ENCODE measurements around the gene SOX18.
A peak's percentile ranks its signal among the peaks of the same experiment; 100 is the strongest.

SOX18 gene

DNA sequence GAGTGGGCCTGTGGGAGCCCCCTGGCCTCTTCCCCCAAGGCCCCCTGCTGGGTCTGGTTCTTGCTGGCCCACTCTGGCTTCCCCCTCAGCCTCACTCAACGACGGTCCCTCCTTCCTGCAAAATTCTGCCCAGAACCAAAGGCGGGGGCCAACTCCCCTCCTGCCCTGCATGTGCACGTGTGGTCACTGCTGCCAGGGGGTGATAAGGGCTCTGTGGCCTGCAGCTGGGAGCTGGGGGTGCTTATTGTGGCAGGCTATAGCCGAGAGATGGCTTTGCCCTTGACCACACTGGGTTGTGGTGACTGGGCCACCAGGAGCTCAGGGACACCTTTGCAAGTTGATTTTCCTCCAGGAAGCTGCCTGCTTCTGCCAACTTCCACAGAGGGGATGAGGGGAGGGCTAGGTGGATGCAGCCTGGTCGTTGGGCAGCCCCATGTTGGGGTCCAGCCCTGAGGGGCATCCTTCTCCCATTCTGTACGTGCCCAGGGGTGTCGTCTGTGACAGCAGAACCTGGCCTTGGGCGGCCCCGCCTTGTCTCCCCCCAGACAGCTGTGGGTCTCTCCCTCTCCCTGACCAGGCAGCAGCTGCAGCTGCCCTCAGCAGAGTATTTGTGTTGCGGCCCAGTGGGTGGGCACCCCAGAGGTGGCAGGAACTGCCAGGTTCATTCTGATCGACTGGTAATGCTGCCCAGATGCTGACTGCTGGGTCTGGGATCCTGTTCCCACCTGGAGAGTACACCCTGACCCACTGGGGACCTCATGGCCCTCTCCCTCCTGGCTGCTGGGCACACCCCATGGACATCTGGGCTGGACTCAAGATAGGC is 19.2 kb upstream of the SOX18 start:
- Mint-ChIP-seq H3K4me3 (no peak overlapping the region), H3K4me1 (peaks cover 64% of the 10 kb centered on the region), H3K27me3 (no peaks in the 10 kb centered on the region), H3K27ac (peak overlapping the region; percentile 79), H3K36me3 (peaks cover 5% of the 10 kb centered on the region), H3K9me3 (no peaks in the 10 kb centered on the region)
- CTCF ChIA-PET: interaction anchor here (1.6 kb wide), 1 partner anchor 15 kb away, joined by 7 read pairs; the partner anchor contains the start of gene LKAAEAR1
- DNase-seq: no peak

GRCh38 chr20:64067733-64068307 is 18.4 kb upstream of the SOX18 start:
- CTCF ChIA-PET: no interaction called here
- Mint-ChIP-seq H3K36me3 (peaks cover 2% of the 10 kb centered on the region), H3K9me3 (no peaks in the 10 kb centered on the region), H3K4me1 (peaks cover 60% of the 10 kb centered on the region), H3K27ac (peak overlapping the region; percentile 24), H3K4me3 (no peak overlapping the region), H3K27me3 (no peaks in the 10 kb centered on the region)
- DNase-seq: no peak

DNA sequence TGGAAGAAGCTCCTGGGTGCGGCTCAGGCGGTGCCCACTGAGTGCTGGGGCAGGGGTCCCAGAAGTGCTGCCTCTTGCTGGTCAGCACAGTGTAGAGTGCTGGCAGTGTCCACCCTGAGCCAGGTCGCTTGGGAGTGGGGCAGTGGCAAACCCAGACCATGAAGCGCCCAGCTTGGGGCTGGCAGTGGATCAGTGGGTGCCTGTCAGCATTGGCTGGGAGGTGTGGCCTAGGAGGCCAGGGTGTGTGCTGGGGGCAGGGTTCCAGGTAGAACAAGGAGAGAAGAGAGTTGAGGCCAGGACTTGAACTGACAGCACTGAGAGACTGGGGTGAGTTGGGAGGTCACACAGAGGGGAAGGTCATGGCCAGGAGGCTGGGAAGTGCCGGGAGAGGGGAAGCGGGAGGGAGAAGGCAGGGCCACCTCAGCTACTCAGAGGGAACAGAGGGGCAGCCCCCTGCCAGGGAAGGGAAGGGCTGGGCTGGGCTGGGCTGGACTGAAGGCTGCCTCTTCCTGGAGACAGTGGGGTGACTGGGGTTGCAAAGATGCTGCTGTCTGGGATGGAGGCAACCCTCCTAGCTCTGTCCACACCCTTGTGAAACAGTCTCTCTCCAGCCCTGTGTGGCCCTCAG is 17.7 kb upstream of the SOX18 start:
- H3K4me3 Mint-ChIP-seq: peak overlapping the region; percentile 12
- peak overlapping the region; percentile 72 for H3K27ac Mint-ChIP-seq
- H3K4me1 Mint-ChIP-seq: peaks cover 57% of the 10 kb centered on the region
- DNase-seq: no peak
- no peaks in the 10 kb centered on the region for H3K27me3 Mint-ChIP-seq
- peaks cover under 1% of the 10 kb centered on the region for H3K36me3 Mint-ChIP-seq
- H3K9me3 Mint-ChIP-seq: no peaks in the 10 kb centered on the region
- CTCF ChIA-PET: no interaction called here

DNA sequence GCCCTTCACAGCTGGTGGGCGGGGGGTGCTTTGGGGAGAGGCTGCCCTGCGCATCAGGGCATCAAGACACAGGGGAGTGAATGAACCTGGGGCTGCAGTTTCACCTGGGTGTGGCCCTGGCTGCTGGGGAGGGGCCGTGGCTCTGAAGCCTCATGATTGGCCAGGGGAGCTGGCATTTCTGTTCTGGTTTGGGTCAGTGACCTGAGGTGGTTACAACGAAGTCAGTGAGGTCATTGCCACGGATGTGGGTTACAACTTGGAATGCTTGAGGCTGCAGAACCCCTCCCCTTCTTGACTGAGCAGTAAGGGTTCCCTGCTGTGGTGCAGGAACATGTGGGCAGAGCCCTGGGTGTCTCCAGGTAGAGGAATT is 16.5 kb upstream of the SOX18 start:
- CTCF ChIA-PET: interaction anchor here (1.1 kb wide), 1 partner anchor 27 kb away, joined by 4 read pairs; no protein-coding TSS in a partner anchor
- peak overlapping the region; percentile 58 for H3K4me3 Mint-ChIP-seq
- no peaks in the 10 kb centered on the region for H3K9me3 Mint-ChIP-seq
- no peaks in the 10 kb centered on the region for H3K36me3 Mint-ChIP-seq
- H3K27ac Mint-ChIP-seq: peak overlapping the region; percentile 90
- peak; percentile 85 for DNase-seq
- H3K4me1 Mint-ChIP-seq: peaks cover 60% of the 10 kb centered on the region
- H3K27me3 Mint-ChIP-seq: no peaks in the 10 kb centered on the region

GRCh38 chr20:64065062-64065973 is 15.9 kb upstream of the SOX18 start:
- H3K9me3 Mint-ChIP-seq: no peaks in the 10 kb centered on the region
- CTCF ChIA-PET: interaction anchor here (1.1 kb wide), 1 partner anchor 26 kb away, joined by 4 read pairs; no protein-coding TSS in a partner anchor
- H3K36me3 Mint-ChIP-seq: no peaks in the 10 kb centered on the region
- H3K27ac Mint-ChIP-seq: peak overlapping the region; percentile 90
- H3K4me3 Mint-ChIP-seq: peak overlapping the region; percentile 58
- peaks cover under 1% of the 10 kb centered on the region for H3K27me3 Mint-ChIP-seq
- peaks cover 60% of the 10 kb centered on the region for H3K4me1 Mint-ChIP-seq
- DNase-seq: peak; percentile 54

- H3K4me3 Mint-ChIP-seq: peak overlapping the region; percentile 86
- H3K4me1 Mint-ChIP-seq: peaks cover 62% of the 10 kb centered on the region
- DNase-seq: no peak
- CTCF ChIA-PET: no interaction called here
- H3K36me3 Mint-ChIP-seq: no peaks in the 10 kb centered on the region
- H3K27me3 Mint-ChIP-seq: peaks cover 11% of the 10 kb centered on the region
- no peaks in the 10 kb centered on the region for H3K9me3 Mint-ChIP-seq
- H3K27ac Mint-ChIP-seq: peak overlapping the region; percentile 58
These were observed 14.8 kb upstream of the SOX18 start for GRCh38 chr20:64064145-64064698.

- Mint-ChIP-seq H3K4me1 (peaks cover 61% of the 10 kb centered on the region), H3K9me3 (no peaks in the 10 kb centered on the region), H3K36me3 (no peaks in the 10 kb centered on the region), H3K27ac (peak overlapping the region; percentile 58), H3K4me3 (peak overlapping the region; percentile 86), H3K27me3 (peaks cover 15% of the 10 kb centered on the region)
- CTCF ChIA-PET: interaction anchor here (3.6 kb wide), 1 partner anchor 25 kb away, joined by 17 read pairs; no protein-coding TSS in a partner anchor
- DNase-seq: peak; percentile 50
These were observed 14.1 kb upstream of the SOX18 start for GRCh38 chr20:64063389-64064144.

- H3K4me3 Mint-ChIP-seq: peak within 1 kb of the TSS; percentile 86
- DNase-seq: peak; percentile 97
- peaks cover 62% of the 10 kb centered on the region for H3K4me1 Mint-ChIP-seq
- no peaks in the 10 kb centered on the region for H3K36me3 Mint-ChIP-seq
- CTCF ChIA-PET: interaction anchor here (3.6 kb wide), 1 partner anchor 24 kb away, joined by 17 read pairs; no protein-coding TSS in a partner anchor
- H3K9me3 Mint-ChIP-seq: no peaks in the 10 kb centered on the region
- peaks cover 22% of the 10 kb centered on the region for H3K27me3 Mint-ChIP-seq
- H3K27ac Mint-ChIP-seq: peak within 1 kb of the TSS; percentile 58
These were observed 13.4 kb upstream of the SOX18 start, which contains the start of gene TCEA2 for GRCh38 chr20:64062596-64063388. Gene TCEA2 (plus strand): TSS chr20:64063198. CDS start chr20:64063313, 115 bp downstream.

DNA sequence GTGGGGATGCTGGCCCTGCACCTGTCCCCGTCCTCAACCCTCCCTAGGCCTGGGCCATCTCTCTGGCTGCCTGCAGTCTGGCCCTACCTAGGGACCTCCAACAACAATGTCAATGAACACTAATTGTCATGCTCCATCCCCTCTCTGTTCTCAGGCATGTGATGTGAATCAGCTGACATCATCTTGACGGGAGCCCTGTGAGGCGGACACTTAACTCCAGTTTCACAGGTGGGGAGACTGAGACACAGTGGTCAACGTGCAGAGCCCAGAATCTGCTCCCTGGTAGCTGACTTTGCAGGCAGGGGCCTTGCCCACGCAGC is 12.8 kb upstream of the SOX18 start:
- Mint-ChIP-seq H3K27me3 (peaks cover 25% of the 10 kb centered on the region), H3K4me1 (peaks cover 62% of the 10 kb centered on the region), H3K9me3 (no peaks in the 10 kb centered on the region), H3K4me3 (peak overlapping the region; percentile 86), H3K27ac (peak overlapping the region; percentile 45), H3K36me3 (peaks cover 1% of the 10 kb centered on the region)
- DNase-seq: no peak
- CTCF ChIA-PET: interaction anchor here (3.6 kb wide), 1 partner anchor 23 kb away, joined by 17 read pairs; no protein-coding TSS in a partner anchor

DNA sequence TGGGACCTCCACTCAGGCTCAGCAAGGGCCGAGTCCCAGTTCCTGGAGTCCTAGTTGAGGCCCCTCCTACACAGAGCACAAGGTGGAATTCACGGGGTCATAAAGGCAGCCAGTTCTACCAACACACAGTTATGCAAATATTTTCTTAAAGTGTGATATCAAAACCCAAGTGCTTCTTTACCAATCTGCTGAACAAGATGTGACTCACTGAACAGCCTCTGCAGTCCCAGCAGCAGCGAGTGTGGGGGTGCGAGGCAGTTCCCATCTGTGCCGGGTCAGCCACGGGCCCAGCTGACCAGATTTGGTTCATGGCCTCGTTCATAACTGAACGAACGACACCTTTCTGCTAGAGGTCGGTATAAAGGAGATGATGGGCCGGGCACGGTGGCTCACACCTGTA is 9.1 kb upstream of the SOX18 start:
- peaks cover 41% of the 10 kb centered on the region for H3K4me1 Mint-ChIP-seq
- H3K9me3 Mint-ChIP-seq: no peaks in the 10 kb centered on the region
- no peak for DNase-seq
- H3K4me3 Mint-ChIP-seq: peak overlapping the region; percentile 76
- peaks cover 2% of the 10 kb centered on the region for H3K36me3 Mint-ChIP-seq
- H3K27ac Mint-ChIP-seq: no peak overlapping the region
- H3K27me3 Mint-ChIP-seq: peaks cover 33% of the 10 kb centered on the region
- CTCF ChIA-PET: interaction anchor here (1.7 to 2.8 kb wide), 2 partner anchors 20 to 78 kb away, joined by 7 to 16 read pairs; partner anchors contain the start of genes PRPF6 and SAMD10

DNA sequence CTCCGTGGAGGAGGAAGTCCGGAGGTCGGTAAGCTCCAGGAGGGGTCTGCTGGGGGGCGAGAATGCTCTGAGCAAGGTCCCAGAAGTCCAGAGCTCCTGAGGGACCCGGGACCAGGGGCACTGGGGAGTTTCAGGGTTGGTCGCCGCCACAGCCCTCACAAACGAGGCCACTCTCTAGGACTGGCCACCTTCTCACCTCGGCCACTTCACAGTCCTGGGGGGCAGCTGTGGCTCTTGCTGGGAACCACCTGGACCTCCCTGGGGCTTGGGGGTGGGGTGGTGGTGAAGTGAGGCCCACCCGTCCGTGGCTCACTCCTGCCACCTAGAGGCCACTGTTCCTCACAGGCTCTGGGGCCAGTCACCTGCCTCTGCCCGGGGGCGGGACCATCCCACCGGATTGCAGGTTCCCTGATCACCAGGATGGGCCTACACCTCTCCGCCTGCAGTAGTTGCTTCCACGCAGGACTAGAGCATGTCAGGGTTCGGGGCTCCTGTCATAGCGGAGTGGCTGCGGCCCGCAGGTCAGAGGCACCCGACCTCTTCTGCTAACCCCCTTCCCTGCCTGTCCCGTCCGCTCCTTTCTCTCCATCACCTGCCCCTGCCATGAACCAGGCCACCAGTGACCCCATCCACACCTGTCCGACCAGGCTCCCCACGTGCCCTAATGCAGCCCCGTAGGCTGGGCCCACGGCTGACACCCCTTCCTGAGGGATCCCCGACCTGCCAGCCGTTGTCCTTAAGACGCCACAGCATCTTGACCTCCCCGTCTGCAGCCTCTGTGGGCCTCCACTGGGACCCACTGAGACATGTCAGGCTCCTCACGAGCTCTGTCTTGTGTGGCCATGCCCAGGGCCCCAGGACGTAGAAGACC is 8.4 kb upstream of the SOX18 start:
- H3K36me3 Mint-ChIP-seq: peaks cover 2% of the 10 kb centered on the region
- H3K27me3 Mint-ChIP-seq: peaks cover 39% of the 10 kb centered on the region
- H3K4me3 Mint-ChIP-seq: peak overlapping the region; percentile 76
- peak; percentile 89 for DNase-seq
- H3K27ac Mint-ChIP-seq: peak overlapping the region; percentile 86
- H3K9me3 Mint-ChIP-seq: no peaks in the 10 kb centered on the region
- CTCF ChIA-PET: interaction anchor here (0.6 to 2.8 kb wide), 11 partner anchors 9 to 192 kb away, joined by 3 to 16 read pairs (median 3); partner anchors contain the start of genes PRPF6, SAMD10, SOX18 and TPD52L2
- peaks cover 43% of the 10 kb centered on the region for H3K4me1 Mint-ChIP-seq

All from activated naive CD4-positive, alpha-beta T cell treated with anti-CD3 and anti-CD28 coated beads, Interleukin-2, amount 10 ng/mL, durations not matched to agents 7 days and 5 days (primary cell).